NCI-H2227 treated with DMSO at 0.1 percent for 48 hours (cell line): ENCODE results near the gene KIF18B.

Source experiments
- DNase-seq: peaks from one replicate; lab custom pipeline; 2025; lab: John Stamatoyannopoulos, UW

KIF18B gene

GRCh38 chr17:44918006-44918405, 29.6 kb downstream of the KIF18B start:
- no peak for DNase-seq

GRCh38 chr17:44917456-44917855, 30.1 kb downstream of the KIF18B start:
- no peak for DNase-seq

- DNase-seq, result no peak
Observed at GRCh38 chr17:44916781-44917241, 30.8 kb downstream of the KIF18B start.

GRCh38 chr17:44915862-44916780, 31.5 kb downstream of the KIF18B start:
- DNase-seq, result no peak

- DNase-seq, result no peak
Observed at GRCh38 chr17:44915321-44915726, 32.2 kb downstream of the KIF18B start, which contains the start of gene GFAP. TSS of gene GFAP (minus strand) at chr17:44915500. CDS start at chr17:44915486, 14 bp downstream.

GRCh38 chr17:44914698-44915271, 32.8 kb downstream of the KIF18B start:
- DNase-seq, result no peak

GRCh38 chr17:44914148-44914547, 33.4 kb downstream of the KIF18B start:
- DNase-seq, result no peak

- DNase-seq, result no peak
Observed at GRCh38 chr17:44913676-44914075, 33.9 kb downstream of the KIF18B start.

- DNase-seq, result no peak
Observed at GRCh38 chr17:44912763-44913544, 34.6 kb downstream of the KIF18B start.

GRCh38 chr17:44911133-44912001, 36.2 kb downstream of the KIF18B start:
- DNase-seq, result no peak

GRCh38 chr17:44910231-44911106, 37.1 kb downstream of the KIF18B start:
- DNase-seq, result no peak

- DNase-seq, result no peak
Observed at GRCh38 chr17:44909681-44910144, 37.9 kb downstream of the KIF18B start.

GRCh38 chr17:44908761-44909326, 38.7 kb downstream of the KIF18B start:
- DNase-seq, result no peak

- DNase-seq, result no peak
Observed at GRCh38 chr17:44907729-44908470, 39.7 kb downstream of the KIF18B start.

GRCh38 chr17:44906763-44907728, 40.5 kb downstream of the KIF18B start:
- DNase-seq, result no peak

- DNase-seq, result no peak
Observed at GRCh38 chr17:44906010-44906646, 41.4 kb downstream of the KIF18B start.
